Progenitor cell of endocrine pancreas (in vitro differentiated cells): ENCODE data around the gene PELI3. TPM values are rescaled to one million over a fixed set of nuclear protein-coding genes. Genes with fewer than 3 reads are reported as not detected.

Experiments used
- DNase-seq: peaks from one replicate; pipeline ENCODE4 v3.0.0; 2021; ENCODE audit warnings: low spot score; ENCODE audit not compliant: unreplicated experiment
- H3K27ac Mint-ChIP-seq: 2 replicates; pipeline ENCODE4 v1.8.0; 2021; ENCODE audit warnings: mild to moderate bottlenecking, moderate library complexity, mixed read lengths
- H3K27me3 Mint-ChIP-seq: 2 replicates; pipeline ENCODE4 v1.8.0; 2021; ENCODE audit warnings: mixed read lengths
- H3K36me3 Mint-ChIP-seq: 2 replicates; pipeline ENCODE4 v1.8.0; 2022; ENCODE audit warnings: mixed read lengths; ENCODE audit not compliant: insufficient read depth
- H3K4me1 Mint-ChIP-seq: 2 replicates; pipeline ENCODE4 v1.8.0; 2021; ENCODE audit warnings: low read depth, mixed read lengths
- H3K4me3 Mint-ChIP-seq: 2 replicates; pipeline ENCODE4 v1.8.0; 2021; ENCODE audit warnings: low read depth, mild to moderate bottlenecking, moderate library complexity, mixed read lengths
- H3K9me3 Mint-ChIP-seq: 2 replicates; pipeline ENCODE4 v1.8.0; 2021; ENCODE audit warnings: low read depth, mixed read lengths
- CTCF ChIP-seq: fragments of 200-600 bp; sonication (generic); IDR thresholded peaks from one replicate; pipeline ENCODE4 v1.5.0; 2021; ENCODE audit warnings: antibody characterized with exemption, mild to moderate bottlenecking; ENCODE audit not compliant: unreplicated experiment
- long read RNA-seq: library from polyadenylated mRNA; unstranded; transcript quantifications from one replicate; pipeline ENCODE4 v2.0.0, GENCODE V29; 2020
- total RNA-seq: library from RNA; stranded (reverse); gene quantifications from 2 replicates; pipeline ENCODE4 v1.2.1, GENCODE V29; 2021

PELI3 gene, protein sequence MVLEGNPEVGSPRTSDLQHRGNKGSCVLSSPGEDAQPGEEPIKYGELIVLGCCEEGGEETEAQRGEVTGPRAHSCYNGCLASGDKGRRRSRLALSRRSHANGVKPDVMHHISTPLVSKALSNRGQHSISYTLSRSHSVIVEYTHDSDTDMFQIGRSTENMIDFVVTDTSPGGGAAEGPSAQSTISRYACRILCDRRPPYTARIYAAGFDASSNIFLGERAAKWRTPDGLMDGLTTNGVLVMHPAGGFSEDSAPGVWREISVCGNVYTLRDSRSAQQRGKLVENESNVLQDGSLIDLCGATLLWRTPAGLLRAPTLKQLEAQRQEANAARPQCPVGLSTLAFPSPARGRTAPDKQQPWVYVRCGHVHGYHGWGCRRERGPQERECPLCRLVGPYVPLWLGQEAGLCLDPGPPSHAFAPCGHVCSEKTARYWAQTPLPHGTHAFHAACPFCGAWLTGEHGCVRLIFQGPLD
- 16.9 and 17.8 TPM in 2 replicates for total RNA-seq
- long read RNA-seq, partial matches to known transcripts = 0 of 1 reads
- long read RNA-seq, other reads (novel, unspliced or antisense) = 1 of 1 reads

DNA sequence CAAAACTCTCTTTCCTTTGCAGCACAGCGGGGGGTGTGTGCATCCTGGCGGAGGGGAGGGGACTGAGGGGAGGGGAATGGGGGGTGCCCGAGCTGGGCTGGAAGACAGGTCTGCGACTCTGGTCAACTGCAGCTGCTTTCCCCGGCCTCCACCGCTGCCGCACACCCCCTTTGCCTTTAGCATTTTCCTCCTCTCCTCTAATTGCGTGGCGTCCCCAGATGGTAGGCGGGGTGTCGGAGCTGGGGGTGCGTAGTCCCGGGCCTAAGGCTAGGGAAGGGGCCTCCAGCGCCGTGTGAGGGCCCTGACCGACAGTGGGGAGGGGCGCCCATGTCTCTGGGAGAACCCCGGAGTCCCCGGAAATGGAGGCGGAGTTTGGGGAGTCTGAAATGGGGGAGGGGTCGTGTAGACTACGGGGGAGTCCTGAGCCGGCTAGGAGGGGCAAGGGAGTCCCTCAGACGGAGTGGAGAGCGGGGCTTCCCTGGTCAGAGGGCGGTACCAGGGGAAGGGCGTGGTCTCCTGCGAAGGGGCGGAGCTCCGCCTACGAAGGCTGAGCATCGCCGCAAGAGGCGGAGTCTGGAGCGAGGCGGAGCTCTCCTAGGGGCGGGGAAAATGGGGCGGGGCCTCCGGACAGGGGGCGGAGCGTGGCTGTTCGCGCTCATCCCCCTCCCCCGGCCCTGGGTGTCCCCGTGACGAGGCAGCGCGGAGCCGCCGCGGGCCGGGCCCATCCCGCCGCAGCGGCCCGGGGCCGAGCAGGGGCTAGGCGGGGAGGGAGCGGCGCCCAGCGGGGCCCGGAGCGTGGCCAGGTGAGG lies at the start of gene PELI3:
PELI3 (plus strand) TSS at position 681 of the 809 bp plus-strand sequence. CDS start 1,224 bp downstream, outside the sequence.
- H3K4me1 Mint-ChIP-seq = peaks cover 4% of the 10 kb centered on the region
- peaks cover 7% of the 10 kb centered on the region for H3K27me3 Mint-ChIP-seq
- H3K27ac Mint-ChIP-seq = peak within 1 kb of the TSS; percentile 79
- H3K9me3 Mint-ChIP-seq = no peaks in the 10 kb centered on the region
- peaks cover 2% of the 10 kb centered on the region for H3K36me3 Mint-ChIP-seq
- TF ChIP-seq CTCF = no peak
- H3K4me3 Mint-ChIP-seq = peak within 1 kb of the TSS; percentile 85
- peak; percentile 92 for DNase-seq

DNA sequence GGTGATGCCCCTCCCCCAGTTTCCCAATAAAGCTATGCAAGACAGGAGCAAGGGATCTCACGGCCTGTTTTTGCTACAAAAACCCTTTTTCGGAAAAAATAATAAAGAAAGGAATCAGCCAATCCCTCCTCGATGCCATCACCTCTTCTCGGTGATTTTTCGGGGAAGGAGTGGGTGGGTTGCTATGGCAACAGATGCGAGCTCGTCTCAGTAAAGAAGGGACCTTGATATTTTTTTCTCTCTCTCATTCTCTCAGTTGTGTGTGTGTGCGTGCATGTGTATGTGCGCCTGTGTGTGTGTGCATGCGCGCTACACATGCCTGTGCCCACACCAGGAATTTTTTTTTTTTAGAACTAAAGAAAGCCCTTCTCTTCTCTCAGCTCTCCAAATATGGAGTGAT lies 49.7 kb upstream of the PELI3 start:
- Mint-ChIP-seq H3K4me3 (no peak overlapping the region), H3K36me3 (no peaks in the 10 kb centered on the region), H3K27me3 (peaks cover 79% of the 10 kb centered on the region), H3K4me1 (no peaks in the 10 kb centered on the region), H3K27ac (no peak overlapping the region), H3K9me3 (no peaks in the 10 kb centered on the region)
- no peak for TF ChIP-seq CTCF
- DNase-seq = no peak

- H3K9me3 Mint-ChIP-seq = no peaks in the 10 kb centered on the region
- TF ChIP-seq CTCF = no peak
- peaks cover 72% of the 10 kb centered on the region for H3K27me3 Mint-ChIP-seq
- H3K27ac Mint-ChIP-seq = no peak overlapping the region
- no peaks in the 10 kb centered on the region for H3K36me3 Mint-ChIP-seq
- H3K4me1 Mint-ChIP-seq = no peaks in the 10 kb centered on the region
- no peak overlapping the region for H3K4me3 Mint-ChIP-seq
- DNase-seq = peak; percentile 78
Observed at GRCh38 chr11:66418168-66418985, 48.3 kb upstream of the PELI3 start.

DNA sequence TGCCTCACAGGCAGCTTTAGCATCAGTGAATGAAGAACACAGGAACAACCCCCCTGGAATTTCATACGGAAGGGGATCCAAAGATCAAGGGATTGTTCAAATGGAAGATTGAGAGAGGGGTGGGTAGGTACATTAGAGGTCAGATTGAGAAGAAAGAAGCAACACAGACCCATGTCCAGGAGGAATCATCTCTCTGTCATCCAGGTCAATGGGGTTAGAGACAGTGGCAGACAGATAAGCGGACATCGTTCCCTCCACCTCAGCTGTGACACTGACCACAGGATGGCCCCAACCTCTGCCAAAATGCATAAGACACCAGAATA lies 47.8 kb upstream of the PELI3 start:
- H3K4me3 Mint-ChIP-seq = no peak overlapping the region
- no peaks in the 10 kb centered on the region for H3K9me3 Mint-ChIP-seq
- peaks cover 67% of the 10 kb centered on the region for H3K27me3 Mint-ChIP-seq
- no peak for DNase-seq
- no peaks in the 10 kb centered on the region for H3K4me1 Mint-ChIP-seq
- no peak for TF ChIP-seq CTCF
- H3K27ac Mint-ChIP-seq = no peak overlapping the region
- H3K36me3 Mint-ChIP-seq = no peaks in the 10 kb centered on the region

DNA sequence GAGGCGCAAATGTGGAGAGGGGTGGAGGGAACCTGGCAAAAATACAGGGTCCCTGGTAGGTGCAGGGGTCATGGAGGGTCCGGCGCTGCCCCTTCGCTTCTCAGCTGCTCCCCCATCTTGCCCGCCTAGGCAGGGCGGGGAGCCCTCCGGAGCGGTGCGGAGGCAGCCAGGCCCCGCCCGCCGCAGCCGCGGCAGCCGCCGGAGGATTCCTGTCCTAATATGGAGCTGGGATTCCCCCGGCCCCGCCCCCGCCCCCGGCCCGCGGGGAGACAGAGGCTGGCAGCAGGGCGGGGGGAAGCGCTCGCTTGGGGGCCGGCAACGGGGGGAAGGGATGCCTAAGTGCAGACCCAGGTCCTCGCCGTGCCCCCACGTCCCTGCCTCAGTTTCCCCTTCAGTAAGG lies 46.9 kb upstream of the PELI3 start:
- Mint-ChIP-seq H3K4me3 (no peak overlapping the region), H3K27ac (no peak overlapping the region), H3K27me3 (peaks cover 62% of the 10 kb centered on the region), H3K36me3 (no peaks in the 10 kb centered on the region), H3K4me1 (no peaks in the 10 kb centered on the region), H3K9me3 (no peaks in the 10 kb centered on the region)
- no peak for DNase-seq
- no peak for TF ChIP-seq CTCF
